HT1080 (cell line): ENCODE measurements around the gene PHYHIPL. TPM values are rescaled to one million over a fixed set of nuclear protein-coding genes. Genes with fewer than 3 reads are reported as not detected.

Source experiments
- DNase-seq: peaks from one replicate; pipeline ENCODE4 v3.0.0-alpha.2; 2015; ENCODE audit warnings: low read depth
- total RNA-seq: library from RNA; depleted of rRNA; stranded (reverse); fragments of >200 nt; shearing (Covaris generic); gene quantifications from 2 replicates; pipeline ENCODE4 v1.2.3, GENCODE V29; 2014; rRNA removed

Gene PHYHIPL
- total RNA-seq, 1 experiment from 2014 or later = not detected

DNA sequence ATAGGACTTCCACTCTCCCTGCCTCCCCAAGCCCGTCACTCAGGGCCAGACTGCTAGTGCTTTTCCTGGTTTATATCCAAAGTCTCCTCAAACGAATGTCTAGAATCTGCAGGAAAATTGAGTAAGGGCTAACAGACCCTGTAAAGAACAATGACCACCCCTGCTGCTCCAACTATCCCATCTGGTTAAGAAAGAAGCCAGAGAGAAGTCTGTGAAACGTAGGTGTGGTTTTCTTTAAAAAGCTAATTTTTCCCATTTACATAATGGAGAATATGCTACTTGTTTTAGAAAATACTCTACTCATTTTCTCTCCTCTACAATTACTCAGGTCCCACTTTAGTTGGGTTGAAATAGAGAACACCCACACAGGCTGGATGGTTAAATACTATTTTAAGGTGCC lies 113.4 kb downstream of the PHYHIPL start:
- DNase-seq = no peak

DNA sequence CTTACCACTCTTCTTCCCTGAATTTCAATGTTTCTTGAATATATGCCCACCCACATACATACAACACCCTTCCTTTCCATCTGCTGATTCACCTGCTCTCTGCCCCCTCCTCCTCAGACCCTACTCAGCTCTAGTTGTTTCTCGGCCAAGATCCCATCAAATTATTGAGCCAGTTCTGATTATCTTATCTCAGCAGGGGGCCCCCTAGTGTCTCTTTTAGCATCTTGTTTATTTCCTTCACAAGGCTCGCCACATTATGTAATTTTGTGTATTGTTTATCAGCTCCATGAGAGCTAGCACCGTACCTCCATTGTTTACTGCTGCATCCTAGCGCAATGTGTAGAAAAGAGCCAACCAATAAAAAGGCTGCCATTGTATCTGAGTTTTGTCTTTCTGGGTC lies 114.0 kb downstream of the PHYHIPL start:
- no peak for DNase-seq

Other genes starting within 250 kb of the PHYHIPL start
- gene FAM13C, start 185.9 kb downstream of the PHYHIPL start, total RNA-seq = 2.8 and 3.1 TPM in 2 replicates